ENCODE data around the gene ZNF587B.
"Not testable (repeated sequence)": the region's sequence is repeated elsewhere in the genome, so short reads cannot be mapped to it uniquely, and the experiment has no call there.

Gene ZNF587B

DNA sequence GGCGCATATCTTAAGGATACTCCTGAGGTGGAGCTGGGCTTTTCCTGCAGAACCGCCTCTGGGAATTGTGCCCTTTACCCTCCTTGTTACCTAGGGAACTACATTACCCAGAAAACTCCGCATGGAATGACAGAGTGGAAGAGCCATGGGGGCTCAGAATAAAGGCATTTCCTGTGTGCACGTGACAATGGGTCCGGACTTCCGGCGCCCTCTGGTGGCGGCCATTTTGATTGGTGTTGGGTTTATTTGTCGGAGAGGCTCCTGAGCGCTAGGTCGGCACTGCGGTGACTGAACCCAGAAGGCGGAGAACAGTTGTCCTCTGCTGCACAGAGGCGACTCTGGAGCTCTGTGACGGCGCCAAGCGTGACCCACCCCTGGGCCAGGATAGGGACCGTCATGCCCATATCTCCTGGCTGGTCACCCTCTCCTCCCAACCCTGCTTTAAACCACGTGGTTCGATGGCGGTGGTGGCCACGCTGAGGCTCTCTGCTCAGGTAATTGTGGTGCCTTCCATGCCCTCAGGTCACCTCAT is at the start of gene ZNF587B:
TSS of gene ZNF587B (plus strand) at position 229 of the 532 bp plus-strand sequence. CDS start at position 459, 230 bp downstream.
- peak in 1 of 2 donors; percentile 34 for DNase-seq

DNA sequence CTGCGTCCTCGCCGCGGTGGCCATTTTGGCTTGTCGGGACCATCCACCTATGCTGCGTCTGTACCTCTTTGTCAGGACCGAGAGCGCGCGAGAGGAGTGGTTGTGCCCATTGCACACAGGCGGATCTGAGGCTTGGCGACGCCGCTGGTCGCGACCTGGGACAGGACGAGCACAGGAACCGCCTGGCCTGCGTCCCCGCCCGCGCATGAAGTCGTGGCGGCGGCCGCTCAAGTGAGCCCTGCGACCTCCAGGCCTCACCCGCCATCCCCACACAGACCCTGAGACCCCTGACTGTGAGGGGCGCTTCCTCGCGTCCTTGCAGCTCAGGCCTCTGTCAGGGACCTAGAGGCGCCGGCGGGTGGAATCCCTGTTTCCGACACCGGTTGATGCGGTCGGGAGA is 43.8 kb upstream of the ZNF587B start:
- no peak for DNase-seq

DNA sequence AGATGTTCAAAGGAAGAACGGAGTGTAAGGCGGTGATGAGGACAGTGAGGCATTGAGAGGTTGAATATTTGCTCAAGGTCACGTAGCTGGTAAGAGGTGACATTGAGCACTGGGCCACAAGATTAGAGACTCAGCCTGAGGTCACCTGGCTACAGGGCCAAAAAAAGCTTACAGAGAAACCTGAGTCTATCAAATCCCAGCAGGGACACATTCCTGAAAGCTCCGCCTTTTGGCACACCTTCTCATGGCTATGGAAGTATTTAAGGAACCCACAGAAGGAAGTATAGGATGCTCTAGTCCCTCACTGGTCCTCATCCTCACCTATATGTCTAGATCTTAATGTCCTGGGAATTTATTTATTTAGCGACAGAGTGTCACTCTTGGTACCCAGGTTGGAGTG is 43.2 kb upstream of the ZNF587B start:
- no peak for DNase-seq

DNA sequence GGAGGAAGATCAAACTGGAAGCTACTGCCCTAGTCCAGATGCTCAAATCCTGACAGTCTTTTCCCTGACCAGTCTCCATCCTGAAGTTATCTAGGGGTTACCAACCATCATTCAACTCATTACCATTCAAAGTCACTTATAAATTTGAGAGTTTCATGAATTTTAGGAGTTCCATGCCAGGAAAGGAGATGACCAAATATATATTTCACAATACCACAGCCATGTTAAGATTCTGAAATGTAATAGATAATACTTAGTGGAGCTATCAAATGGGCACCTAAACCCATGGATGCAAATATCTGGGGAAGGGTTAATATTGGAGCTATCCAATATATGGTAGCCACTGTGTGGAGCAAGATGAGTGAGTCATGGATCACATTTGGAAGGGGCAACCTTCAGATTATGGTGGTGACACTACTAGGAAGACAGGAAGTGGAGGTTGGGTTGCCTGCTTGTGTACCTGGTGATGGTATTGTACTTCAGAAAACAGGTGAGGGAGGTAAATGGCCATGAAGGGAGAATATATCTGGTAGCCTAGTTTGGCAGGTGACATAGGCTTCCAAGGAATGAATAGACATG is 41.9 kb upstream of the ZNF587B start:
- DNase-seq: no peak

DNA sequence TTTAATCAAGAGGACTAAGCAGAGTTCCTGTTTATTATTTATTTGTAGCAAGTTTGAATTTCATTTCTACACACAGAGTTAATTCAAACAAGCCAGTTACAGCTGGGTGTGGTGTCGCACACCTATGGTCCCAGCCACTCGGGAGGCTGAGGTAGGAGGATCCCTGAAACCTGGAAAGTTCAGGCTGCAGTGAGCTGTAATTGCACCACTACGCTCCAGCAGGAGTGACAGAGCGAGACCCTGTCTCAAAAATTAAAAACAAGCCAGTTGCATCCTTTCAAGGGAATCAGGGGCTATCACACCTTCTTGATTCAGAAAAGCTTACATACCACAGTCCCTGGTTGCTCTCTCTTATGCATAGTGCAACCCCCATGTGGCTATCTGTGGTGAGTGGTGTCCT is 40.8 kb upstream of the ZNF587B start:
- DNase-seq: no peak

DNA sequence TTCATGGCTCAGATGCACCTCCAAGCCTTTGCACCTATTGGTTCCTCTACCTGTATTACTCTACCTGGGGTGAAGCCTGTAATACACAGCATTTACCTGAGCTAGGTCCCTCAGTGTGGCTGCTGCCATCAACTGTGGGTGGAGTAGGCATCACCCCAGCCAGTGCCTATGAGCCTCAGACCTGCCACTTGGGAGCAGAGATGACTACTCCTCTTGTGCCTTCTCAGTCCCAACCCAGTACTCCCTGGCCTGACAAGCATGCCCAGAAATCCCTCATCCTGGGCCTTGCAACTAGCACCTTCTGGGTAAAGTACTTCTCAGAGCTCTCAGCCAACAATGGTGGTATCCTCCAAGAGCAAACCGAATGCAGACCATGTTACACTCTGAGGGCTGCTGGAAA is 33.5 kb upstream of the ZNF587B start:
- DNase-seq: not testable (repeated sequence)

DNA sequence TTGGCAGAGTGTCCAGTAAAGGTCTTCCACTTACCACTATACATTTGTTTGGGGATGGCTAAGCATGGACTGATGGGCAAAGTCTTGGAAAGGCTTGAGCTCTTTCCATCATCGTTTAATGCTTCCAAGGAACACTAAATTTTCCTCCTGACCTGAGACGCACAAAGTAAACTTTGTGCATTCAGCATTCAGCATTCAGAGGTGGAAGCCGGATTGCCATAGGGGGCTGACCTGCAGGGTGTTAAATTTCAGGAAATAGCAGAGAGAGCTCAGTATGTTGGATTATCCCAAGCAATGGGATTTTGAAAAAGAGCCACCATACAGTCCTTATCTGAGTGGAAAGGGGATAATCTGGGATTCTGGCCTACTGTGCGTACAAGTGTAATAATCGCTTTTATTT is 29.4 kb upstream of the ZNF587B start:
- DNase-seq: no peak

DNA sequence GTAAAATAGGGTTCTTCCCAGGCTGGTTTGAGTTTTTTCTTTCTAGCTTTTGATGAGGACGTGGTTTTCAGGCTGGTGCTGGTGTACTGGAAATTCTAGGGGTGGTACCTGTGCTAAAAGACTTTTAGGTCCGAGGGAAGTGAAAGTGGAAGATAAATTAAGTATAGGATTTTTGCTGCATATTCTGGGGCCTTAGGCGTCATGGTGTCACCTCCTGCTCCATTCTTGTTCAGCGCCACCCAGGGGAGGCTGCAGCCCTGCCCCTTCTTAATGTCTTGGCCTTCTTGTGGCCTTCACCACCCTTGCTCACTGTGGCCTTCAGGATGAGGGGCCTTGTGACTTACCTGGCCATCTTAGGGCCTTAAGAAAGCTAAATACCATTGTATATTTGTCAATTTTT is 27.8 kb upstream of the ZNF587B start:
- DNase-seq: no peak

DNA sequence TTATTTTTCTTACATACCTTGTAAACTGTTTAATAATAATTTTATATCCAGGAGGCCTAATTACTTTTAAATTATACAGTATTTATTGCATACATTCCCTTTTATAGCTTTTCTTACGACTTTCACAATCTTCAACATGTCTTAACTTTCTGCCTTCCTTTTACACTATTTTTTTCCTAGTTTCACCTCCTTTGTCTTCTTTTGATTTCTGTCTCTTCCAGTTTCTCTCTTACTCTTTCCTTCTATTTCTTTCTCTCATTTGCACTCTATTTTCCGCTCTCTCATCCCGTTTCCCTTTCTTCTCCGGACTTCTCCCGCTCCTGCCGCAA is 26.9 kb upstream of the ZNF587B start:
- no peak for DNase-seq

DNA sequence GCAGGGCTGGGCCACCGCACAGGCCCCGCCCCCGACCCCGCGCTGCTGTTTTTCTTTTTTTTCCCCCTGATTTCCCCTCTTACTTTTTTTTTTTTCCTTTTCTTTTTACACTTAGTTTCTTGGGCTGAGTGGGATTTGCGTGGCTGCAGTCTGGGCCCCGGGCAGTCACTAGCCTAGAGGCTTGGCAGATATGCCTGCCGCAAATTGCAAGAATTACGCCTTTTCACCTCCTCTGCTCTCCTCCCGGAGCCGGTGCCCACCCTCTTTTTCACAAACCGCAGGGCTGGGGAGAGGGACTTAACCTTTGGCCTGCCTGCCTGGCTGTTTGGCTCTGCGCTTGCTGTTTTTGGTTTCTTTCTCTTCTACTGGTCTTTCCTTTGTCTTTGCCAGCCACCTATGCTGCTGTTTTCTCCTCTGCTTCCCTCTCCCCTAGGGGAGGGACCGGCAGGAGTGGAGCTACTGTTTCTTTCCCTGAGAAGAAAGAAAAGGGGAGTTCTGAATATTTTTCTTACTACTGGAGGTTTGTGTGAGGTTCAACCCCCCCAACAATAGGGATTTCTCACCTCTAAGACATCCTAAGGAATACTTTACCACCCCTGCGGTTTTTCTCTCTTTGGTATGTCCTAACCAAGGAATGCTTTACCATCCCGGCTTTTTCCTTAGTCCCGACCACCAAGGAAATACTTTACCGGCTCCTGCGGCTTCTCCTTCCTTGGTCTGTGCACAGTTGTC is 26.3 kb upstream of the ZNF587B start:
- DNase-seq: peak in 1 of 2 donors; percentile 16

DNA sequence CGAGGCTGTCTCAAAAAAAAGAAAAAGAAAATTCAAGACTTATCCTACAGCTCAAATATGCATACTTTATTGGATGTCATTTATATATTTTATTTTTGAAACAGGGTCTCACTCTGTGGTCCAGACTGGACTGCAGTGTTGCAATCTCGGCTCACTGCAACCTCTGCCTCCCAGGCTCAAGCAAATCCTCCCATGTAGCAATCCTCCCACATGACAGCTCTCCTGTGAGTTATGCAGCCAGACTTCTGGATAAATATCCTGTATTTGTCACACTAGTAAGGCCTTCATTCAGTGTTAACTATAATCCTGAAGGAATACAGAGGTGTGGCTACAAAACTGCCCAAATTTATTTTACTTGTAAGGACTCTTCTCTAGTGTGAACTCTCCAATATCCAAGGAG is 22.6 kb upstream of the ZNF587B start:
- peak in 1 of 2 donors; percentile 21 for DNase-seq

DNA sequence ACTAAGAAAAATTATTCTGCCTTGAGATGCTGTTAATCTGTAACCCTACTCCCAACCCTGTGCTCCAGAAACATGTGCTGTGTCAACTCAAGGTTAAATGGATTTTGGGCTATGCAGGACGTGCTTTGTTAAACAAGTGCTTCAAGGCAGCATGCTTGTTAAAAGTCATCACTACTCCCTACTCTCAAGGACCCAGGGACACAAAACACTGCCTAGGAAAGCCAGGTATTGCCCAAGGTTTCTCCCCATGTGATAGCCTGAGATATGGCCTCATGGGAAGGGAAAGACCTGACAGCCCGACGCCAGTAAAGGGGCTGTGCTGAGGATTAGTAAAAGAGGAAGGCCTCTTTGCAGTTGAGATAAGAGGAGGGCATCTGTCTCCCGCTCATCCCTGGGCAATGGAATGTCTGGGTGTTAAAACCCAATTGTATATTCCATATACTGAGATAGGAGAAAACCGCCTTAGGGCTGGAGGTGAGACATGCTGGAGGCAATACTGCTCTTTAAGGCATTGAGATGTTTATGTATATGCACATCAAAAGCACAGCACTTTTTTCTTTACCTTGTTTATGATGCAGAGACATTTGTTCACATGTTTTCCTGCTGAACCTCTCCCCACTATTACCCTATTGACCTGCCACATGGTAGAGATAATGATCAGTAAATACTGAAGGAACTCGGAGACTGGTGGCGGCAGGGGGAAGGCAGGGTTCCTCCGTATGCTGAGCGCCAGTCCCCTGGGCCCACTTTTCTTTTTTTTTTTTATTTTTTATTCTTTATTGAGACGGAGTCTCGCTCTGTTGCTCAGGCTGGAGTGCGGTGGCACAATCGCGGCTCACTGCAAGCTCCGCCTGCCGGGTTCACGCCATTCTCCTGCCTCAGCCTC is 19.4 kb upstream of the ZNF587B start:
- not testable (repeated sequence) for DNase-seq

DNA sequence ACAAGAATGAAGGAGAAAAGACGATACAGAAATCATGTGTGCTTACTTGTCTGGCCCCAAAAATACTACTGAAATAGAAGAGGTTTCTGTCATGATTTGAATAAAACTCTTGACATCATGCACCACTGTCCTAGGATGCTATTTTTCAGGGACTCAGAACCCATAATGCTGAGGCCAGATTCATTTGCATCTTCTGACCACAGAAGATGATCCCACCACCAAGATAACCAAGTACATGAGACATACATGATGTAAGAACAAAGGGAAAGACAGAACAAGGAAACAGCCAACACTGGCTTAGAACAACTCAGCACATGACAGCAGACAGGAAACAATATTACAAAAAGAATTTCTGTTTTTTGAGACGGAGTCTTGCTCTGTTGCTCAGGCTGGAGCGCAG is 17.9 kb upstream of the ZNF587B start:
- peak; percentile 36 to 49 for DNase-seq

DNA sequence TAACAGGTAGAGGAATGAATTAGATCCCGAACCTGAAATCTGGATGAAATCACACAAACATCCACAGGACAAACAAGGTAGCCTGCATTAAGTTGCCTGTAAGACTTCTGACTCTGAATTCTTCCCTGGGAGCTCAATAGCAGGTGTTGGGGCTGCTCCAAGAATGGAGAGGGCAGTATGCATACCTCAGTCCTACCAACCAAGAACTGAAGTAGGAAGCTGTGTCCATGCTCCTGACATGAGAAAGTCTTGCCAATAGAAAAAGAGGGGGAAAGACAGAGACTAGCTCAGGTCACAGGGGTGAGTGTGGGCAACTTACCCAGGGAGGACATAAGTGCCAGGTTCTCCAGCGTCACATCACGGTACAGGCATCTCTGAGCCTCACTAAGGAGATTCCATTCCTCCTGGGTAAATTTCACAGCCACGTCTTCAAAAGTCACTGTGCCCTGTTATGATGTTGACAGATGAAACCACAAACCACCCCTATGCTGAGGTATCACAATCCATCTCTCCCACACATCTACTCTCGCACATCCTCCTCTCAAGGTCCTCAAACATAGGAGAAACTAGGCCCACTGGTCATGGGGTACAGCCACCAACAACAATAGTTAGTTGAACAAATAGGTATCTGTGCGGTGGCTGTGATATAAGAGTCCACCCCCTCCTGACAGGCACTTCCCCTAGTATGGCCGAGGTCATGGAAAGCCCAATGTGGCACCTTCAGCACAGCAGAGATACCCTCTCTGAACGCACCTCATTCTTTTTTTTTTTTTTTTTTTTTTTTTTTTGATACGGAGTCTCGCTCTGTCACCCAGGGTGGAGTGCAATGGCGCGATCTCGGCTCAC is 16.9 kb upstream of the ZNF587B start:
- DNase-seq: not testable (repeated sequence)

DNA sequence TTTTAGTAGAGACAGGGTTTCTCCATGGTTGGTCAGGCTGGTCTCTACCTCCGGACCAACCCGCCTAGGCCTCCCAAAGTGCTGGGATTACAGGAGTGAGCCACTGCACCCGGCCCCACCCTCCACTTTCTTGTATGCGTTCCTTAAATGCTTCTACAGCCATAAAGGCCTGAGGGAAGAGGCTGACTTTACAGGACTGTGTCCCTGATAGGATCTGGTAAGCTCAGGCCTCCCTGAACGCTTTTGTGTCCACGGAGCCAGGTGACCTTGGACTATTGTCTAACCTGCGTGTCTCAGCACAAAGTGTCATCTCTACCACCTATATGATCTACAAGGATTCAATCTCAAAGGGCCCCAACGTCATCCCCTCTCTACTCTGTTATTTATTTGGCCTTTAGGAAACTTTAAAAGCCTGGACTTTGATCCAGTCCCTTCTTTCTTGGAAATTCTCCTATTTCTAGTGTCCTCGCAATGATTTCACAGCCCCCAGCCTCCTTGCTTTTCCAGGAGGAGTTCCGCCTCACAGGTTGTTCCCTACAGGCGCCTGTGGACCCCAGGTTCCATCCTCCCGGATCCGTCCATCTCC is 16.1 kb upstream of the ZNF587B start:
- no peak for DNase-seq

DNA sequence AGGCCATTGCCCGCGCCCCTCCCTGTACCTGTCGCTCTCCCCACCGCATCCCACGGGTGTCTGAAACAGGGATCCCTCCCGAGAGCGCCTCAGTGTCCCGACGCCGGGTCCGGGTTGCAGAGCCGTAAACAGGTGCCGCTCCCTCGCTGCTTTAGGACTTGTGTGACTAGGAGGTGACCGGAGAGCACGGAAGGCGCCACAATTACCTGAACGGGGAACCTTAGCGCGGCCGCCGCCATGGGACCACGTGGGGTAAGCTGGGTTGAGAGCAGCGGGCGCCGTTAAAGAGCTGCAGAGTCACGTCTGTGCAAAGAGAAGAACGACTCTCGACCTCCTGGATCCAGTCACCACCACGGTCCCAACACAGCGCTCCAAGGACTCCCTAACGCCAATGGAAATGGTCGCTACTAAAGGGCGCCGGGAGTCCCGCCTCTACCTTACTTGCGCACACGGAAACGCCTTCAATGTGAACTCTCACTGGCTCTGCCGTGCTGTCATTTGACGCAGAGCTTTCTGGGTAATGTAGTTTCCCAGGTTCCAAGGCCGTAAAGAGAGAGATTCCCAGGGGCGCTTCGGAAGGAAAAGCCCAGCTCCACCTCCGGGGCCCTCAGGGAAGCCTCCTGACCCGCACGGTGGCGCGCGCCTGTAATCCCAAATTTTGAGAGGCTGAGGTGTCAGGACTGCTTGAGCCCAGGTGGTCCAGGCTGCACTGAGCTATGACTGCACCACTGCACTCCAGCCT is 15.4 kb upstream of the ZNF587B start, which contains the start of gene ZNF552:
TSS of gene ZNF552 (minus strand) at position 409 of the 742 bp plus-strand sequence. CDS start at position 239, 170 bp downstream.
- DNase-seq: peak; percentile 88 to 92

DNA sequence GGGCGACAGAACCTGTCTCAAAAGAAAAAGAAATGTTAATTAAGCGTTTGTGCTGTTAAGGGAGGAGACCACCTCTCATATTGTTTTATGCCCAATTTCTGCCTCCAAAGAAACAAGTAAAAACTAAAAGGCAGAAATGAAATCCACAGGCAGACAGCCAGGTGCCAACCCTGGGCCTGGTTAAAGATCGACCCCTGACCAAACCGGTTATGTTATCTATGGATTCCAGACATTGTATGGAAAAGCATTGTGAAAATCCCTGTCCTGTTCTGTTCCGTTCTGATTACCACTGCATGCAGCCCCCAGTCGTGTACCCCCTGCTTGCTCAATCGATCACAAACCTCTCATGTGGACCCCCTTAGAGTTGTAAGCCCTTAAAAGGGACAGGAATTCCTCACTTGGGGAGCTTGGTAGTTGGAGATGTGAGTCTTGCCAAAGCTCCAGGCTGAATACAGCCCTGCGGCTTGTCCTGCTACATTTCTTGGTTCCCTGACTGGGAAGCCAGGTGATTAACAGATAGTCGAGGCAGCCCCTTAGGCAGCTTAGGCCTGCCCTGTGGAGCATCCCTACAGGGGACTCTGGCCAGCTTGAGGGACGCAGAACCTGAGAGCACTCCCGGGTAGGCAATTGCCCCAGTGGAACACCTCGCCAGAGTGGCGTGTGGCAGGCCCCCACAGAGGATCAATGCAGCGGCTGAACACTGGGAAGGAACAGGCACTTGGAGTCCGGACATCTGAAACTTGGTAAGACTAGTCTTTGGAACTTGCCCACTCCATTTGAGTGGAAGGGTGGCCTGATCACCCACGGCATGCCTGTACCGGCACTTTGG is 14.6 kb upstream of the ZNF587B start:
- DNase-seq: no peak

DNA sequence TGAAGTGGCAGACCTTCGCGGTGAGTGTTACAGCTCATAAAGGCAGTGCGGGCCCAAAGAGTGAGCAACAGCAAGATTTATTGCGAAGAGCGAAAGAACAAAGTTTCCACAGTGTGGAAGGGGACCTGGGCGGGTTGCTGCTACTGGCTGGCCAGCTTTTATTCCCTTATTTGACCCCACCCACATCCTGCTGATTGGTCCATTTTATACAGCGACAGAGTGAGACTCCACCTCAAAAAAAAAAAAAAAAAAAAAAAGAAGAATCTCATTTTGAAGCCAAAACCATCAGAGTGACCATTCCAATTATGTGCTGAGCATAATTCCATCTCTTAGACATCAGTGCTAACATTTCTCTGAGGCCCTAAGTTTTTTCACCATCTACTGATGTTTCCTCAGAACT is 13.4 kb upstream of the ZNF587B start:
- peak in 1 of 2 donors; percentile 20 for DNase-seq

DNA sequence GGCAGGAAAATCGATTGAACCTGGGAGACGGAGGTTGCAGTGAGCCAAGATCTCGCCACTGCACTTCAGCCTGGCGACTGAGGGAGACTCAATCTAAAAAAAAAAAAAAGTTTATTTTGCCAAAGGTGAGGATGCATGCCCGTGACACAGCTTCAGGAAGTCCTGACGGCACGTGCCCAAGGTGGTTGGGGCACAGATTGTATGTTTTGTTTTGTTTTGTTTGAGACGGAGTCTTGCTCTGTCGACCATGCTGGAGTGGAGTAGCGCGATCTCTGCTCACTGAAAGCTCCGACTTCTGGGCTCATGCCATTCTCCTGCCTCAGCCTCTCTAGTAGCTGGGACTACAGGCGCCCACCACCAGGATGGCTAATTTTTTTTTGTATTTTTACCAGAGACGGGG is 12.1 kb upstream of the ZNF587B start:
- DNase-seq: no peak

DNA sequence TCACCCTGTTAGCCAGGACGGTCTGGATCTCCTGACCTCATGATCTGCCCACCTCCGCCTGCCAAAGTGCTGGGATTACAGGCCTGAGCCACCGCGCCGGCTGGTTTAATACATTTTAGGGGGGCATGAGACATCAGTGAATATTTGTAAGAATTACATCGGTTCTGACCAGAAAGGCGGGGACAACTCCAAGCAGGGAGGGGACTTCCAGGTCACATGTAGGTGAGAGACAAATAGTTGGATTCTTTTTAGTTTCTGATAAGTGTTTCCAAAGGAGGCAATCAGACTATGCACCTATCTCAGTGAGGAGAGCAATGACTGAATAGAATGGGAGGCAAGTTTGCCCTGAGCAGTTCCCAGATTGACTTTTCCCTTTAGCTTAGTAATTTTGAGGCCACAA is 11.7 kb upstream of the ZNF587B start:
- DNase-seq: no peak

All from inflammatory macrophage treated with lipopolysaccharide for 1 hour (primary cell).